ENCODE data around the gene MDH2. TPM values are rescaled to one million over a fixed set of nuclear protein-coding genes. Genes with fewer than 3 reads are reported as not detected.

Gene MDH2
- total and polyA plus RNA-seq, 2 of the 4 experiments (the other 2 are of a cell fraction), result 55.4 to 206 TPM

DNA sequence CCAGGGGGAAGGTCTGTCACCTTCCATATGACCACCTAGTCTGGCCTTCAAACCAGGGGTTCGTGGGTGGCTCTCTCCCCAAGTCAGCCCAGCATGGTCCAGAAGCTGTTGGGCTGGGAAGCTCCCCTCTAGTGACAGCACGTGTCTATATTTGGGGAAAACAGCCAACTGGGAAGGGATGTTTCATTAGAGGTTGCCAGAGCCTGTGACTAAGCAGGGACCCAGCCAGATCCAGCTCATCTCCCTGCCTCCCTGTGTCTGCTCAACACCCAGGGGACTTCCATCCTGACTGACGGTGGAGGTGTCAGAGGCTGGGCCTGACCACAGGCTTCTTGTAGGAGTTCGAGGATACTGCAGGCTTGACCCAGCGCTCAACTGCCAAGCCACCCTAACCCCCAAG lies 10.6 kb upstream of the MDH2 start:
- BruUV-seq (replicated peaks), result no TSS peak
- Histone ChIP-seq H3K79me1 (ENCODE audit: low read depth in 1 of 2, low read length in 2 of 2) (peaks cover 13 to 59% of the 10 kb centered on the region in 2 experiments), H3K4me3 (ENCODE audit: insufficient read depth, low read depth, low read length) (no peak overlapping the region), H3K9me3 (ENCODE audit: control insufficient read depth, insufficient read depth, low read length) (no peaks in the 10 kb centered on the region), H3K18ac (ENCODE audit: low read depth, low read length) (peak overlapping the region; percentile 12; the same call in 1 of the 2 replicates), H3K9ac (ENCODE audit: low read depth, low read length) (no peak overlapping the region), H2AK9ac (replicated peaks; ENCODE audit: low read depth, low read length, poor library complexity) (peak overlapping the region; percentile 93), H4K20me1 (ENCODE audit: insufficient read depth, low read length) (peaks cover 10% of the 10 kb centered on the region), H3K9me1 (ENCODE audit: insufficient read depth, low read length) (peaks cover 23% of the 10 kb centered on the region), H2AK5ac (ENCODE audit: low read depth, low read length) (peak overlapping the region; percentile 93), H2BK15ac (ENCODE audit: low read depth, low read length) (peak overlapping the region; percentile 82; the same call in 2 of the 3 replicates), H3K4ac (ENCODE audit: low read depth, low read length) (peak overlapping the region; percentile 84), H3K27me3 (ENCODE audit: control insufficient read depth, insufficient read depth, low read length) (no peaks in the 10 kb centered on the region), H2BK120ac (ENCODE audit: low read depth, low read length) (peak overlapping the region; percentile 63; the same call in 1 of the 2 replicates), H3K4me1 (ENCODE audit: control insufficient read depth, insufficient read depth, low read length) (peaks cover 6% of the 10 kb centered on the region), H2BK5ac (ENCODE audit: low read depth, low read length, poor library complexity, severe bottlenecking) (peak overlapping the region; percentile 69), H4K91ac (ENCODE audit: insufficient read depth, low read depth, low read length) (peak overlapping the region; percentile 92), H4K5ac (ENCODE audit: low read depth, low read length) (no peak overlapping the region), H3K14ac (replicated peaks; ENCODE audit: low read depth, low read length) (peak overlapping the region; percentile 89; the same call in 1 of the 2 replicates), H3K27ac (ENCODE audit: insufficient read depth, low read length) (peak overlapping the region; percentile 28), H3K56ac (ENCODE audit: extremely low read depth, insufficient read depth, low read length) (no peak overlapping the region), H4K8ac (ENCODE audit: low read depth in 2 of 2, low read length in 2 of 2) (peak overlapping the region in 1 of 2 experiments; percentile 53; a peak in 1 of 4 replicates), H2AFZ (replicated peaks; ENCODE audit: low read length, poor library complexity) (peak overlapping the region; percentile 71), H2BK20ac (ENCODE audit: low read depth, low read length) (peak overlapping the region; percentile 55; the same call in 1 of the 2 replicates), H3K4me2 (ENCODE audit: low read depth, low read length) (no peak overlapping the region), H3K36me3 (ENCODE audit: control insufficient read depth, insufficient read depth, low read length) (peaks cover 8% of the 10 kb centered on the region), H3K23ac (ENCODE audit: low read depth, low read length) (peak overlapping the region; percentile 11; the same call in 1 of the 2 replicates)
- dilution Hi-C loops (cut with HindIII; ENCODE audit: low sequenced_read_pairs, unreplicated experiment) (no loop called here), intact Hi-C loops (cut with micrococcal nuclease) (no loop called here), in situ Hi-C loops (cut with MboI; ENCODE audit: low sequenced_read_pairs) (loop anchor here (25.0 kb wide), 1 partner anchor 500 kb away; no protein-coding TSS in a partner anchor)
- peak; percentile 92 for DNase-seq
- WGBS, 2 experiments (ENCODE audit: extremely low coverage in 2 of 2, insufficient read length in 1 of 2), result no CpG with 5 or more reads among the region's 5 CpGs
- ATAC-seq (ENCODE audit: low read depth), result peak; percentile 95
- TF ChIP-seq, protein P1, sequence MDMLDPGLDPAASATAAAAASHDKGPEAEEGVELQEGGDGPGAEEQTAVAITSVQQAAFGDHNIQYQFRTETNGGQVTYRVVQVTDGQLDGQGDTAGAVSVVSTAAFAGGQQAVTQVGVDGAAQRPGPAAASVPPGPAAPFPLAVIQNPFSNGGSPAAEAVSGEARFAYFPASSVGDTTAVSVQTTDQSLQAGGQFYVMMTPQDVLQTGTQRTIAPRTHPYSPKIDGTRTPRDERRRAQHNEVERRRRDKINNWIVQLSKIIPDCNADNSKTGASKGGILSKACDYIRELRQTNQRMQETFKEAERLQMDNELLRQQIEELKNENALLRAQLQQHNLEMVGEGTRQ (IDR thresholded peaks at IDR 0.05; ENCODE audit: low read depth, low read length), result peak; percentile 81
- TF ChIP-seq CEBPB (IDR thresholded peaks at IDR 0.05; ENCODE audit: low read depth, low read length) (no peak), MAFK (IDR thresholded peaks at IDR 0.05; ENCODE audit: low read depth, low read length) (no peak), NFE2L2 (IDR thresholded peaks at IDR 0.05; ENCODE audit: low read depth, low read length) (peak; percentile 34; the same call in 1 of the 2 replicates), BHLHE40 (IDR thresholded peaks at IDR 0.05; ENCODE audit: low read depth, low read length) (peak; percentile 87), FOS (IDR thresholded peaks at IDR 0.05; ENCODE audit: low read depth, low read length) (peak; percentile 51; the same call in 1 of the 2 replicates), MXI1 (IDR thresholded peaks at IDR 0.05; ENCODE audit: borderline replicate concordance, low read depth, low read length) (peak; percentile 75; the same call in 1 of the 2 replicates)
- ChIA-PET CTCF (interaction anchor here (1.4 kb wide), 1 partner anchor 11 kb away, joined by 14 read pairs; the partner anchor contains the start of genes MDH2 and STYXL1), POLR2A (ENCODE audit: unreplicated experiment) (interaction anchor here (0.6 kb wide), 1 partner anchor 48 kb away, joined by 12 read pairs; no protein-coding TSS in a partner anchor)
